Neural cell (in vitro differentiated cells): ENCODE measurements around the gene KDM1A. TPM values are rescaled to one million over a fixed set of nuclear protein-coding genes. Genes with fewer than 3 reads are reported as not detected.

Experiments used
- H2AFZ ChIP-seq: fragments of 200-600, 300-800 bp; sonication (generic), shearing (Covaris generic); 2 replicates; pipeline ENCODE4 v1.6.0; 2014; ENCODE audit warnings: low read depth, mild to moderate bottlenecking, antibody characterized with exemption, low read length, moderate library complexity
- H3F3A ChIP-seq: fragments of 200-600 bp; shearing (Covaris generic); 2 replicates; pipeline ENCODE4 v1.6.1; 2016; ENCODE audit warnings: mild to moderate bottlenecking, moderate library complexity, mixed read lengths, antibody characterized with exemption, low read length; ENCODE audit not compliant: insufficient read depth, poor library complexity, severe bottlenecking
- H3K27ac ChIP-seq: fragments of 200-600, 300-800 bp; sonication (generic), shearing (Covaris generic); 2 replicates; pipeline ENCODE4 v1.5.1; 2014; ENCODE audit warnings: mild to moderate bottlenecking, low read length, moderate library complexity
- H3K27me3 ChIP-seq: fragments of 300-800, 200-600 bp; sonication (generic), shearing (Covaris generic); 2 replicates; pipeline ENCODE4 v1.6.0; 2014; ENCODE audit warnings: mild to moderate bottlenecking, low read depth, low read length, moderate library complexity; ENCODE audit not compliant: insufficient read depth
- H3K36me3 ChIP-seq: fragments of 300-800, 200-600 bp; sonication (generic), shearing (Covaris generic); 2 replicates; pipeline ENCODE4 v1.5.1; 2014; ENCODE audit warnings: mild to moderate bottlenecking, antibody characterized with exemption, low read length, moderate library complexity; ENCODE audit not compliant: insufficient read depth
- H3K4me2 ChIP-seq: fragments of 300-800, 200-600 bp; sonication (generic), shearing (Covaris generic); 2 replicates; pipeline ENCODE4 v1.6.0; 2014; ENCODE audit warnings: mild to moderate bottlenecking, low read length
- H3K4me3 ChIP-seq: fragments of 300-800, 200-600 bp; sonication (generic), shearing (Covaris generic); 2 replicates; pipeline ENCODE4 v1.5.1; 2014; ENCODE audit warnings: mild to moderate bottlenecking, low read length, moderate library complexity
- H3K79me2 ChIP-seq: fragments of 200-600 bp; shearing (Covaris generic); replicated peaks from 2 replicates; pipeline ENCODE4 v1.6.0; 2014; ENCODE audit warnings: mild to moderate bottlenecking, low read length, moderate library complexity; ENCODE audit not compliant: insufficient read depth
- H3K9ac ChIP-seq: fragments of 300-800, 200-600 bp; sonication (generic), shearing (Covaris generic); 2 replicates; pipeline ENCODE4 v1.6.1; 2016; ENCODE audit warnings: mild to moderate bottlenecking, low read length, mixed read lengths
- H3K9me2 ChIP-seq: fragments of 200-600 bp; shearing (Covaris generic); 2 replicates; pipeline ENCODE4 v1.6.1; 2016; ENCODE audit warnings: mild to moderate bottlenecking, low read length, mixed read lengths; ENCODE audit not compliant: insufficient read depth
- H3K9me3 ChIP-seq: fragments of 200-600, 300-800 bp; sonication (generic), shearing (Covaris generic); 2 replicates; pipeline ENCODE4 v1.6.1; 2016; ENCODE audit warnings: mild to moderate bottlenecking, mixed run types, low read length, moderate library complexity, mixed read lengths
- H4K20me1 ChIP-seq: fragments of 200-600 bp; shearing (Covaris generic); 2 replicates; pipeline ENCODE4 v1.6.1; 2016; ENCODE audit warnings: mild to moderate bottlenecking, mixed run types; ENCODE audit not compliant: insufficient read depth
- EP300 ChIP-seq: fragments of 450-650 bp; conservative IDR thresholded peaks from 2 replicates; pipeline ENCODE4 v1.6.1; 2014; ENCODE audit warnings: antibody characterized with exemption, mild to moderate bottlenecking, moderate library complexity; ENCODE audit not compliant: poor library complexity, severe bottlenecking
- EZH2 ChIP-seq: fragments of 200-600, 300-800 bp; shearing (Covaris generic), sonication (generic); IDR thresholded peaks from 2 replicates; pipeline ENCODE4 v1.6.1; 2014; ENCODE audit warnings: antibody characterized with exemption, low read length, borderline replicate concordance, mild to moderate bottlenecking; ENCODE audit not compliant: insufficient read depth, poor library complexity, severe bottlenecking
- MXI1 ChIP-seq: fragments of 450-650 bp; conservative IDR thresholded peaks from 2 replicates; pipeline ENCODE4 v1.6.1; 2014; ENCODE audit warnings: antibody characterized with exemption, mild to moderate bottlenecking; ENCODE audit not compliant: poor library complexity, severe bottlenecking
- POLR2AphosphoS5 ChIP-seq: IDR thresholded peaks from 2 replicates; pipeline ENCODE4 v1.6.1; 2012
- RAD21 ChIP-seq: fragments of 450-650 bp; conservative IDR thresholded peaks from 2 replicates; pipeline ENCODE4 v1.6.1; 2014; ENCODE audit warnings: antibody characterized with exemption, mild to moderate bottlenecking, moderate library complexity
- REST ChIP-seq: IDR thresholded peaks from 2 replicates; pipeline ENCODE4 v1.6.1; 2012; ENCODE audit warnings: borderline replicate concordance
- SMC3 ChIP-seq: fragments of 450-650 bp; conservative IDR thresholded peaks from 2 replicates; pipeline ENCODE4 v1.6.1; 2014; ENCODE audit warnings: antibody characterized with exemption, mild to moderate bottlenecking, moderate library complexity; ENCODE audit not compliant: poor library complexity
- TAF1 ChIP-seq: IDR thresholded peaks from 2 replicates; pipeline ENCODE4 v1.6.1; 2012; ENCODE audit warnings: low read depth
- polyA plus RNA-seq: library from polyadenylated mRNA; depleted of rRNA; stranded (reverse); fragments of >200 nt; gene quantifications from 2 replicates; pipeline ENCODE4 v1.2.3, GENCODE V29; 2014
- TF ChIP-seq, protein P1 (sequence below): fragments of 450-650 bp; IDR thresholded peaks from 2 replicates; pipeline ENCODE4 v1.5.1; 2014; ENCODE audit warnings: antibody characterized with exemption, mild to moderate bottlenecking, moderate library complexity; ENCODE audit not compliant: poor library complexity, severe bottlenecking

Gene KDM1A
- polyA plus RNA-seq, 1 donor from 2014 or later, result 276 TPM

GRCh38 chr1:23062271-23062670 lies 43.0 kb downstream of the KDM1A start:
- no peak overlapping the region for H3K9ac ChIP-seq
- no peaks in the 10 kb centered on the region for H3F3A ChIP-seq
- no peak overlapping the region for H3K27ac ChIP-seq
- H3K4me3 ChIP-seq, result no peak overlapping the region
- TF ChIP-seq REST (no peak), POLR2AphosphoS5 (no peak), RAD21 (no peak), EZH2 (no peak), SMC3 (no peak), TAF1 (no peak), EP300 (no peak), MXI1 (no peak)
- TF ChIP-seq, protein P1, sequence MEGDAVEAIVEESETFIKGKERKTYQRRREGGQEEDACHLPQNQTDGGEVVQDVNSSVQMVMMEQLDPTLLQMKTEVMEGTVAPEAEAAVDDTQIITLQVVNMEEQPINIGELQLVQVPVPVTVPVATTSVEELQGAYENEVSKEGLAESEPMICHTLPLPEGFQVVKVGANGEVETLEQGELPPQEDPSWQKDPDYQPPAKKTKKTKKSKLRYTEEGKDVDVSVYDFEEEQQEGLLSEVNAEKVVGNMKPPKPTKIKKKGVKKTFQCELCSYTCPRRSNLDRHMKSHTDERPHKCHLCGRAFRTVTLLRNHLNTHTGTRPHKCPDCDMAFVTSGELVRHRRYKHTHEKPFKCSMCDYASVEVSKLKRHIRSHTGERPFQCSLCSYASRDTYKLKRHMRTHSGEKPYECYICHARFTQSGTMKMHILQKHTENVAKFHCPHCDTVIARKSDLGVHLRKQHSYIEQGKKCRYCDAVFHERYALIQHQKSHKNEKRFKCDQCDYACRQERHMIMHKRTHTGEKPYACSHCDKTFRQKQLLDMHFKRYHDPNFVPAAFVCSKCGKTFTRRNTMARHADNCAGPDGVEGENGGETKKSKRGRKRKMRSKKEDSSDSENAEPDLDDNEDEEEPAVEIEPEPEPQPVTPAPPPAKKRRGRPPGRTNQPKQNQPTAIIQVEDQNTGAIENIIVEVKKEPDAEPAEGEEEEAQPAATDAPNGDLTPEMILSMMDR, result no peak
- H4K20me1 ChIP-seq, result no peaks in the 10 kb centered on the region
- no peaks in the 10 kb centered on the region for H3K9me3 ChIP-seq
- no peaks in the 10 kb centered on the region for H3K9me2 ChIP-seq
- no peak overlapping the region for H3K4me2 ChIP-seq
- H3K27me3 ChIP-seq, result no peaks in the 10 kb centered on the region
- H3K36me3 ChIP-seq, result peaks cover 17% of the 10 kb centered on the region
- peaks cover 18% of the 10 kb centered on the region for H3K79me2 ChIP-seq
- H2AFZ ChIP-seq, result no peak overlapping the region

GRCh38 chr1:23065385-23065784 lies 46.1 kb downstream of the KDM1A start:
- Histone ChIP-seq H3K36me3 (peaks cover 20% of the 10 kb centered on the region), H4K20me1 (no peaks in the 10 kb centered on the region)
- TF ChIP-seq TAF1, result no peak
- TF ChIP-seq EP300, result no peak
- no peak for TF ChIP-seq POLR2AphosphoS5
- no peak for TF ChIP-seq MXI1
- TF ChIP-seq RAD21, result no peak
- TF ChIP-seq EZH2, result no peak
- TF ChIP-seq REST, result no peak
- TF ChIP-seq, protein P1, result no peak
- TF ChIP-seq SMC3, result no peak

More at GRCh38 chr1:23065385-23065784, 46.1 kb downstream of the KDM1A start:
- no peaks in the 10 kb centered on the region for H3K9me2 ChIP-seq
- H3K4me3 ChIP-seq, result no peak overlapping the region
- H3K27me3 ChIP-seq, result no peaks in the 10 kb centered on the region
- H3K4me2 ChIP-seq, result no peak overlapping the region
- no peak overlapping the region for H3K9ac ChIP-seq
- H3K79me2 ChIP-seq, result peaks cover 15% of the 10 kb centered on the region
- H3F3A ChIP-seq, result no peaks in the 10 kb centered on the region
- no peak overlapping the region for H2AFZ ChIP-seq
- H3K27ac ChIP-seq, result no peak overlapping the region
- no peaks in the 10 kb centered on the region for H3K9me3 ChIP-seq
